Lower leg skin (tissue), 3 donors: ENCODE data around the gene LRRC75B.

Source experiments
- CTCF ChIP-seq, 3 donors: fragments of 450-650 bp; IDR thresholded peaks; one replicate each; pipeline ENCODE4 v1.5.1; 2016; ENCODE audit warnings: antibody characterized with exemption in 3 of 3, mild to moderate bottlenecking in 3 of 3, moderate library complexity in 2 of 3
- POLR2A ChIP-seq, 2 donors: fragments of 450-650 bp; IDR thresholded peaks; one replicate each; pipeline ENCODE4 v1.6.1; 2016 to 2017; ENCODE audit warnings: antibody characterized with exemption in 2 of 2, mild to moderate bottlenecking in 1 of 2, moderate library complexity in 1 of 2

GRCh38 chr22:24591286-24591830 is 1.5 kb downstream of the LRRC75B start:
- TF ChIP-seq POLR2A (IDR thresholded peaks at IDR 0.05), result no peak
- TF ChIP-seq CTCF (IDR thresholded peaks at IDR 0.05), result no peak
